ENCODE results near the gene HPS1. TPM values are rescaled to one million over a fixed set of nuclear protein-coding genes. Genes with fewer than 3 reads are reported as not detected.

HPS1 gene
- total and polyA plus RNA-seq, 2 of the 8 experiments (the other 6 are each of a cell fraction or from before 2014, with no cell fraction given), result 38.7 to 61.7 TPM

- no peak overlapping the region for H2BK20ac ChIP-seq (ENCODE audit: low read length)
- no peak overlapping the region for H3K23ac ChIP-seq (ENCODE audit: insufficient read length)
- H3K23me2 ChIP-seq (ENCODE audit: low read depth, low read length), result no peaks in the 10 kb centered on the region
- peaks cover 0 to 2% of the 10 kb centered on the region in 2 experiments for H4K20me1 ChIP-seq (replicated peaks in 1 of 2; ENCODE audit: control insufficient read depth in 1 of 2, insufficient read depth in 2 of 2, low read length in 2 of 2)
- no peak overlapping the region for H3K4me3 ChIP-seq (ENCODE audit: extremely low read depth in 1 of 4, insufficient read depth in 2 of 4, low read depth in 3 of 4, low read length in 4 of 4)
- TF ChIP-seq ATF3 (IDR thresholded peaks at IDR 0.05; ENCODE audit: insufficient read depth, low read depth, low read length) (no peak), CHD2 (IDR thresholded peaks at IDR 0.05; ENCODE audit: low read length) (no peak), SIN3A (conservative IDR thresholded peaks at IDR 0.05 in 1 of 2, IDR thresholded peaks at IDR 0.05 in 1 of 2; ENCODE audit: low read depth in 1 of 2, low read length in 2 of 2) (no peak), CBX8 (IDR thresholded peaks at IDR 0.05; ENCODE audit: borderline replicate concordance, low read depth, low read length) (no peak), CHD1 (IDR thresholded peaks at IDR 0.05; ENCODE audit: low read depth, low read length) (no peak)
- H2BK15ac ChIP-seq (ENCODE audit: low read length), result no peak overlapping the region
- H3K4me1 ChIP-seq (replicated peaks in 1 of 4; ENCODE audit: control insufficient read depth in 3 of 4, insufficient read depth in 4 of 4, low read length in 3 of 4), result no peaks in the 10 kb centered on the region
- H3K14ac ChIP-seq (ENCODE audit: insufficient read length), result no peak overlapping the region
- WGBS, 2 experiments (ENCODE audit: extremely low coverage in 1 of 2, insufficient coverage in 1 of 2, insufficient read length in 1 of 2, insufficient replicate concordance in 2 of 2, low coverage in 1 of 2, low lambda C conversion rate in 2 of 2, missing lambda C conversion rate in 1 of 2), result 90% methylated on average over 8 of the region's 8 CpGs; no CpG with 5 or more reads in 1 of the 2 experiments
- no peaks in the 10 kb centered on the region for H3K9me3 ChIP-seq (ENCODE audit: insufficient read depth in 2 of 2, low read depth in 1 of 2, low read length in 1 of 2)
- no peak for FAIRE-seq
- no peak overlapping the region for H2AFZ ChIP-seq (ENCODE audit: low read length)
- no peak overlapping the region for H3K9ac ChIP-seq (replicated peaks in 1 of 4; ENCODE audit: extremely low read depth in 1 of 4, low read depth in 3 of 4, low read length in 3 of 4)
- H4K91ac ChIP-seq (replicated peaks; ENCODE audit: insufficient read length, low read length), result no peak overlapping the region
- H3K79me1 ChIP-seq (ENCODE audit: low read depth, low read length), result no peaks in the 10 kb centered on the region
- H3K79me2 ChIP-seq (ENCODE audit: control insufficient read depth in 1 of 2, insufficient read depth in 2 of 2, low read length in 2 of 2), result no peaks in the 10 kb centered on the region
- no peak overlapping the region for H3K56ac ChIP-seq (replicated peaks; ENCODE audit: insufficient read length, low read depth, low read length)
- H4K5ac ChIP-seq (ENCODE audit: insufficient read length, low read depth, low read length), result no peak overlapping the region
- H2AK5ac ChIP-seq (ENCODE audit: low read depth, low read length), result no peak overlapping the region
- no peak overlapping the region for H3K4me2 ChIP-seq (ENCODE audit: insufficient read depth in 1 of 2, low read depth in 2 of 2, low read length in 2 of 2)
- H3K27ac ChIP-seq (ENCODE audit: low read depth, low read length), result no peak overlapping the region
- no peaks in the 10 kb centered on the region for H3K27me3 ChIP-seq (replicated peaks in 1 of 4; ENCODE audit: control insufficient read depth in 3 of 4, extremely low read depth in 1 of 4, insufficient read depth in 3 of 4, low read length in 3 of 4)
- H4K8ac ChIP-seq (ENCODE audit: extremely low read depth, insufficient read depth, low read length), result no peak overlapping the region
- H2BK120ac ChIP-seq (replicated peaks; ENCODE audit: low read depth, low read length), result no peak overlapping the region
- CTCF ChIA-PET (ENCODE audit: partially characterized antibody), result interaction anchor here (0.7 to 1.4 kb wide), 3 partner anchors 10 to 82 kb away, joined by 3 to 4 read pairs (median 4); no protein-coding TSS in a partner anchor
- H3K36me3 ChIP-seq (ENCODE audit: control insufficient read depth in 2 of 4, insufficient read depth in 4 of 4, low read length in 3 of 4), result no peaks in the 10 kb centered on the region
- POLR2A ChIA-PET (ENCODE audit: partially characterized antibody), result interaction anchor here (0.6 to 1.0 kb wide), 2 partner anchors 8 to 166 kb away, joined by 3 read pairs; no protein-coding TSS in a partner anchor
- H3K18ac ChIP-seq (ENCODE audit: extremely low read depth, low read length), result no peak overlapping the region
- no peak overlapping the region for H3K4ac ChIP-seq (replicated peaks; ENCODE audit: insufficient read length, low read depth, low read length)
- H2BK12ac ChIP-seq (ENCODE audit: low read depth, low read length), result no peak overlapping the region
- DNase-seq (ENCODE audit: low read depth in 1 of 2, low spot score in 2 of 2), result no peak
- no peak overlapping the region for H2BK5ac ChIP-seq (ENCODE audit: low read depth, low read length)
These were observed 55.1 kb downstream of the HPS1 start for GRCh38 chr10:98391578-98391991.

Data from H1 (cell line).